ENCODE results near the gene PNPLA5. TPM values are rescaled to one million over a fixed set of nuclear protein-coding genes. Genes with fewer than 3 reads are reported as not detected.

PNPLA5 gene
- total and polyA plus RNA-seq, 2 of the 13 experiments (the other 11 are each of a cell fraction or from before 2014, with no cell fraction given), result not detected

DNA sequence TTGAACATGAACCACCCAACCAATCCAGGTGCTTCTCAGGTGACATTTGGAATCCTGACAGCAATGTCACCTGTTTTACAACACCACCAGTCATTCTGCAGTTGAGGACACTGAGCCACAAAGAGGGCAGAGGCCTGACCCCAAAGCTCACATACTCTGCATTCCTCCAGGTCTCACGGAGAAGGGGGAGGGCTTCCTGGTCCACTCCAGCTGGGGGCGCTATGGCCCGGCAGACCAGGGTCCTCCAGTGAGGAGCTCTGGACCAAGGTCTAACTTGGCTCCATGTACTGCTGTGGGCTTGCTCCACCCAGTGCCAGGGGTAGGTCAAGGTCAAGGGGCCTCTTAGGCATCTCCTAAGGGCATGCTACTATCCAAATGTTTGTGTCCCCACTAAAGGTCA, 30.3 kb upstream of the PNPLA5 start (continued):
- no peak for TF ChIP-seq ZNF75D (CRISPR knock-in tag; IDR thresholded peaks at IDR 0.05; ENCODE audit: borderline replicate concordance)
- no peak for TF ChIP-seq MAFK (conservative IDR thresholded peaks at IDR 0.05 in 1 of 2, IDR thresholded peaks at IDR 0.05 in 1 of 2; ENCODE audit: low read length in 2 of 2)
- TF ChIP-seq NFE2L1 (CRISPR knock-in tag; IDR thresholded peaks at IDR 0.05; ENCODE audit: borderline replicate concordance), result no peak
- TF ChIP-seq GFI1 (CRISPR knock-in tag; IDR thresholded peaks at IDR 0.05; ENCODE audit: borderline replicate concordance), result no peak
- no peak for TF ChIP-seq ETV5 (CRISPR knock-in tag; IDR thresholded peaks at IDR 0.05; ENCODE audit: borderline replicate concordance)
- no peak for TF ChIP-seq ZNF121 (CRISPR knock-in tag; IDR thresholded peaks at IDR 0.05)
- no peak for TF ChIP-seq ONECUT2 (CRISPR knock-in tag; IDR thresholded peaks at IDR 0.05)
- TF ChIP-seq ZKSCAN5 (CRISPR knock-in tag; IDR thresholded peaks at IDR 0.05), result no peak
- no peak for TF ChIP-seq SMAD1 (CRISPR knock-in tag; IDR thresholded peaks at IDR 0.05; ENCODE audit: borderline replicate concordance, low read depth)
- TF ChIP-seq ZNF326 (CRISPR knock-in tag; IDR thresholded peaks at IDR 0.05; ENCODE audit: borderline replicate concordance), result no peak
- no peak for TF ChIP-seq FOXP1 (IDR thresholded peaks at IDR 0.05)
- TF ChIP-seq FOXP1 (CRISPR knock-in tag; IDR thresholded peaks at IDR 0.05), result no peak
- TF ChIP-seq, protein P1, sequence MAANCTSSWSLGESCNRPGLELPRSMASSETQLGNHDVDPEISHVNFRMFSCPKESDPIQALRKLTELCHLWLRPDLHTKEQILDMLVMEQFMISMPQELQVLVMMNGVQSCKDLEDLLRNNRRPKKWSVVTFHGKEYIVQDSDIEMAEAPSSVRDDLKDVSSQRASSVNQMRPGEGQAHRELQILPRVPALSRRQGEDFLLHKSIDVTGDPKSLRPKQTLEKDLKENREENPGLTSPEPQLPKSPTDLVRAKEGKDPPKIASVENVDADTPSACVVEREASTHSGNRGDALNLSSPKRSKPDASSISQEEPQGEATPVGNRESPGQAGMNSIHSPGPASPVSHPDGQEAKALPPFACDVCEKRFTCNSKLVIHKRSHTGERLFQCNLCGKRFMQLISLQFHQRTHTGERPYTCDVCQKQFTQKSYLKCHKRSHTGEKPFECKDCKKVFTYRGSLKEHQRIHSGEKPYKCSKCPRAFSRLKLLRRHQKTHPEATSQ (CRISPR knock-in tag; IDR thresholded peaks at IDR 0.05; ENCODE audit: borderline replicate concordance), result no peak
- TF ChIP-seq LCORL (IDR thresholded peaks at IDR 0.05), result no peak
- 0 out of 2 replicates have a peak, but pooled peaks have one; percentile 46 for TF ChIP-seq LCORL (CRISPR knock-in tag; IDR thresholded peaks at IDR 0.05)
- no peak for TF ChIP-seq GTF2F1 (IDR thresholded peaks at IDR 0.05; ENCODE audit: low read length)
- TF ChIP-seq, protein P2, sequence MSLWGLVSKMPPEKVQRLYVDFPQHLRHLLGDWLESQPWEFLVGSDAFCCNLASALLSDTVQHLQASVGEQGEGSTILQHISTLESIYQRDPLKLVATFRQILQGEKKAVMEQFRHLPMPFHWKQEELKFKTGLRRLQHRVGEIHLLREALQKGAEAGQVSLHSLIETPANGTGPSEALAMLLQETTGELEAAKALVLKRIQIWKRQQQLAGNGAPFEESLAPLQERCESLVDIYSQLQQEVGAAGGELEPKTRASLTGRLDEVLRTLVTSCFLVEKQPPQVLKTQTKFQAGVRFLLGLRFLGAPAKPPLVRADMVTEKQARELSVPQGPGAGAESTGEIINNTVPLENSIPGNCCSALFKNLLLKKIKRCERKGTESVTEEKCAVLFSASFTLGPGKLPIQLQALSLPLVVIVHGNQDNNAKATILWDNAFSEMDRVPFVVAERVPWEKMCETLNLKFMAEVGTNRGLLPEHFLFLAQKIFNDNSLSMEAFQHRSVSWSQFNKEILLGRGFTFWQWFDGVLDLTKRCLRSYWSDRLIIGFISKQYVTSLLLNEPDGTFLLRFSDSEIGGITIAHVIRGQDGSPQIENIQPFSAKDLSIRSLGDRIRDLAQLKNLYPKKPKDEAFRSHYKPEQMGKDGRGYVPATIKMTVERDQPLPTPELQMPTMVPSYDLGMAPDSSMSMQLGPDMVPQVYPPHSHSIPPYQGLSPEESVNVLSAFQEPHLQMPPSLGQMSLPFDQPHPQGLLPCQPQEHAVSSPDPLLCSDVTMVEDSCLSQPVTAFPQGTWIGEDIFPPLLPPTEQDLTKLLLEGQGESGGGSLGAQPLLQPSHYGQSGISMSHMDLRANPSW (CRISPR knock-in tag; IDR thresholded peaks at IDR 0.05; ENCODE audit: borderline replicate concordance), result no peak
- no peak for TF ChIP-seq ATF7-NPFF (CRISPR knock-in tag; IDR thresholded peaks at IDR 0.05; ENCODE audit: low read depth)
- no peak for TF ChIP-seq ZNF232 (CRISPR knock-in tag; IDR thresholded peaks at IDR 0.05; ENCODE audit: borderline replicate concordance)
- no peak for TF ChIP-seq SNRNP70 (IDR thresholded peaks at IDR 0.05; ENCODE audit: low read depth, low read length)
- no peak for TF ChIP-seq ZNF264 (CRISPR knock-in tag; IDR thresholded peaks at IDR 0.05)
- TF ChIP-seq NR2C2 (CRISPR knock-in tag; IDR thresholded peaks at IDR 0.05; ENCODE audit: borderline replicate concordance), result no peak
- TF ChIP-seq, protein P3, sequence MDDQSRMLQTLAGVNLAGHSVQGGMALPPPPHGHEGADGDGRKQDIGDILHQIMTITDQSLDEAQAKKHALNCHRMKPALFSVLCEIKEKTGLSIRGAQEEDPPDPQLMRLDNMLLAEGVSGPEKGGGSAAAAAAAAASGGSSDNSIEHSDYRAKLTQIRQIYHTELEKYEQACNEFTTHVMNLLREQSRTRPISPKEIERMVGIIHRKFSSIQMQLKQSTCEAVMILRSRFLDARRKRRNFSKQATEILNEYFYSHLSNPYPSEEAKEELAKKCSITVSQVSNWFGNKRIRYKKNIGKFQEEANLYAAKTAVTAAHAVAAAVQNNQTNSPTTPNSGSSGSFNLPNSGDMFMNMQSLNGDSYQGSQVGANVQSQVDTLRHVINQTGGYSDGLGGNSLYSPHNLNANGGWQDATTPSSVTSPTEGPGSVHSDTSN (CRISPR knock-in tag; IDR thresholded peaks at IDR 0.05; ENCODE audit: borderline replicate concordance), result no peak
- TF ChIP-seq YY1 (IDR thresholded peaks at IDR 0.05; ENCODE audit: insufficient read depth, insufficient replicate concordance, low read depth, low read length), result no peak
- no peak for TF ChIP-seq ZNF556 (CRISPR knock-in tag; IDR thresholded peaks at IDR 0.05; ENCODE audit: borderline replicate concordance)
- no peak for TF ChIP-seq THYN1 (CRISPR knock-in tag; IDR thresholded peaks at IDR 0.05; ENCODE audit: borderline replicate concordance, low read depth)

Measured in HepG2 (cell line).